H1 (cell line): ENCODE measurements around the gene EHBP1. TPM values are rescaled to one million over a fixed set of nuclear protein-coding genes. Genes with fewer than 3 reads are reported as not detected.

ENCODE experiments used
- ATF2 ChIP-seq: IDR thresholded peaks from 2 replicates; pipeline ENCODE4 v1.6.1; 2012; ENCODE audit warnings: low read length, inconsistent platforms
- HDAC2 ChIP-seq, 2 experiments: fragments of 300-600 bp in 1 of 2; sonication (generic) in 1 of 2; IDR thresholded peaks; 2 replicates each; pipeline ENCODE4 v1.6.1; 2011 to 2012; ENCODE audit warnings: low read depth in 2 of 2, low read length in 2 of 2, mild to moderate bottlenecking in 2 of 2, moderate library complexity in 2 of 2, borderline replicate concordance in 1 of 2, inconsistent platforms in 1 of 2
- TEAD4 ChIP-seq: IDR thresholded peaks from 2 replicates; pipeline ENCODE4 v1.6.1; 2012; ENCODE audit warnings: low read depth, low read length, inconsistent platforms, mixed read lengths
- polyA plus RNA-seq, 7 experiments: library from polyadenylated mRNA; depleted of rRNA in 3 of 7; stranded (reverse) in 5 of 7; unstranded in 2 of 7; fragments of >200 nt in 5 of 7; fragments of 200-250 nt in 2 of 7; gene quantifications; 1 replicate in 5 of 7; 2 replicates in 1 of 7; 4 replicates in 1 of 7; pipeline versions ENCODE4 v1.2.1 to v1.2.3, GENCODE V29; 2011 to 2013; ENCODE audit warnings: missing spikeins in 2 of 7, mixed read lengths in 2 of 7
- total RNA-seq: library from RNA; stranded (reverse); fragmentation: NEBNext Ultra II Directional; extraction: Animal tissue kit (Norgen Biotek cat#: 25700); gene quantifications from 2 replicates; pipeline ENCODE4 v1.2.1, GENCODE V29; 2021

Gene EHBP1
- total and polyA plus RNA-seq, 2 of the 8 experiments (the other 6 are each of a cell fraction or from before 2014, with no cell fraction given), result 12.0 to 64.1 TPM

DNA sequence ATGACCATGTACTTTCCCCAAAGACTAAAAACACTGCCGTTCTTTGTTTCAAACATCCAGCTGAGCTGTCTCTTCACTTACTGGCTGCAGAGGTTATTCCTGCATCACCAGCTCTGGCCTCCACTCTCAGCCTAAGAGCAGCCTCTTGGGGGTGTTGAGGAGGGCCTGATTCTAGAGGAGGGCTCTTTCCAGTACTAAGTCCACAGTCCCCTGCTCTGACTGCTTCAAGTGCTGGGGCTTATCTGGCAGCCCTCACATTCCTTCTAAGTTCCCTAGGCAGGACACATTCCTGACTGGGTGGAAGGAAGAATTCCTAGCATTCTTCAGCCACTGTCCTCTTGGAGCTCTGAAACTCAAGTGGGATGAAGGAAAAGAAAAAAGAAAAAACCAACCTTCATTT lies 32.9 kb upstream of the EHBP1 start (continued):
- peak; percentile 76; the same call in 1 of the 2 replicates for TF ChIP-seq ATF2
- peak in 1 of 2 experiments; percentile 75; a peak in 1 of 4 replicates for TF ChIP-seq HDAC2 (IDR thresholded peaks at IDR 0.05; ENCODE audit: borderline replicate concordance in 1 of 2, low read depth in 2 of 2, low read length in 2 of 2)
- peak; percentile 99 for TF ChIP-seq TEAD4
